CD4-positive, CD25-positive, alpha-beta regulatory T cell (primary cell): Measurements from ENCODE around the gene SDK1. TPM values are rescaled to one million over a fixed set of nuclear protein-coding genes. Genes with fewer than 3 reads are reported as not detected.

ENCODE experiments used
- ATAC-seq, 2 donors: fragments of 150-1000 bp; cut with Tn5 transposase; one replicate each; pipeline ENCODE4 v1.10.0; 2021; ENCODE audit warnings: low read depth in 2 of 2, moderate number of reproducible peaks in 2 of 2, moderate library complexity in 1 of 2
- DNase-seq, 3 donors: peaks; one replicate each; pipeline versions ENCODE4 v3.0.0 to v3.0.0-alpha.2; 2012 to 2022; ENCODE audit warnings: mixed read lengths in 1 of 3
- H3K27ac ChIP-seq: one replicate; pipeline ENCODE4 v1.7.0; 2013; ENCODE audit warnings: mild to moderate bottlenecking, low read length; ENCODE audit not compliant: insufficient read depth, poor library complexity, severe bottlenecking
- H3K27me3 ChIP-seq: one replicate; pipeline ENCODE4 v1.7.0; 2013; ENCODE audit warnings: low read length; ENCODE audit not compliant: control insufficient read depth, insufficient read depth
- H3K36me3 ChIP-seq: one replicate; pipeline ENCODE4 v1.7.0; 2013; ENCODE audit warnings: mild to moderate bottlenecking, low read length, moderate library complexity; ENCODE audit not compliant: control insufficient read depth, insufficient read depth
- H3K4me1 ChIP-seq: 2 replicates; pipeline ENCODE4 v1.7.0; 2013; ENCODE audit warnings: mild to moderate bottlenecking, low read length; ENCODE audit not compliant: insufficient read depth, control insufficient read depth, poor library complexity, severe bottlenecking
- H3K4me3 ChIP-seq: one replicate; pipeline ENCODE4 v1.7.0; 2013; ENCODE audit warnings: low read depth, mild to moderate bottlenecking, low read length, moderate library complexity
- H3K9me3 ChIP-seq, 2 experiments: 1 replicate in 1 of 2; 2 replicates in 1 of 2; pipeline ENCODE4 v1.7.0; 2013; ENCODE audit warnings: low read length in 2 of 2, mild to moderate bottlenecking in 1 of 2, moderate library complexity in 1 of 2; ENCODE audit not compliant: control insufficient read depth in 2 of 2
- H3K27ac Mint-ChIP-seq, 3 donors: one replicate each; pipeline ENCODE4 v1.8.0; 2020 to 2022; ENCODE audit warnings: mild to moderate bottlenecking in 3 of 3, mixed read lengths in 3 of 3, moderate library complexity in 2 of 3
- H3K27me3 Mint-ChIP-seq: one replicate; pipeline ENCODE4 v1.8.0; 2022; ENCODE audit warnings: mild to moderate bottlenecking, mixed read lengths
- H3K36me3 Mint-ChIP-seq: one replicate; pipeline ENCODE4 v1.8.0; 2020; ENCODE audit warnings: mixed read lengths
- H3K4me1 Mint-ChIP-seq, 4 donors: one replicate each; pipeline ENCODE4 v1.8.0; 2020 to 2022; ENCODE audit warnings: mixed read lengths in 4 of 4, mild to moderate bottlenecking in 1 of 4
- H3K4me3 Mint-ChIP-seq, 4 donors: one replicate each; pipeline ENCODE4 v1.8.0; 2020 to 2022; ENCODE audit warnings: mild to moderate bottlenecking in 4 of 4, mixed read lengths in 4 of 4, moderate library complexity in 3 of 4
- H3K9me3 Mint-ChIP-seq, 7 donors: one replicate each; pipeline ENCODE4 v1.8.0; 2020 to 2022; ENCODE audit warnings: mixed read lengths in 7 of 7, mild to moderate bottlenecking in 3 of 7, moderate library complexity in 2 of 7
- polyA plus RNA-seq, 4 donors: library from polyadenylated mRNA; unstranded; fragments of 300-500 nt; fragmentation: Illumina TruSeq; gene quantifications; one replicate each; pipeline ENCODE4 v1.2.3, GENCODE V29; 2021
- total RNA-seq: library from RNA; stranded (reverse); gene quantifications from one replicate; pipeline ENCODE4 v1.2.3, GENCODE V29; 2022

The SDK1 gene
- total and polyA plus RNA-seq, 5 donors from 2014 or later, result 0.47 TPM; not detected in 4

DNA sequence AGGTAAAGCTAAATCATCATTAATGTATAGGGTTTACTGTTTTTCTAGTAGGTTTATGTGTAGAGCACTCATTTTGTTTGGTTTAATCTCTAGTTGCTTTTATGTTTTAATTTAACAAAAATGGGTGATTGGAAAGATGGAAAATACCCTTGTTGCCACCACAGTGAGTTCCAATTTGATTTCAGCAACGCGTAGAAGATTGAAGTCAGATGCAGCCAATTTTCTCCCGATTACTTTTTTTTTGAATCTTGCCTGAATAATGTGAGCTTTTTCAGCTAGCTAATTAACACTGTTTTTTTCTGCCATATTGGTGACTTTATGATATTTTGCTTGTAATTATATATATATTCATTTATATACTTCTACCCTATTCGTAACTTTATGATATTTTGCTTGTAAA lies 293.8 kb downstream of the SDK1 start:
- H3K27ac ChIP-seq, result no peak overlapping the region

DNA sequence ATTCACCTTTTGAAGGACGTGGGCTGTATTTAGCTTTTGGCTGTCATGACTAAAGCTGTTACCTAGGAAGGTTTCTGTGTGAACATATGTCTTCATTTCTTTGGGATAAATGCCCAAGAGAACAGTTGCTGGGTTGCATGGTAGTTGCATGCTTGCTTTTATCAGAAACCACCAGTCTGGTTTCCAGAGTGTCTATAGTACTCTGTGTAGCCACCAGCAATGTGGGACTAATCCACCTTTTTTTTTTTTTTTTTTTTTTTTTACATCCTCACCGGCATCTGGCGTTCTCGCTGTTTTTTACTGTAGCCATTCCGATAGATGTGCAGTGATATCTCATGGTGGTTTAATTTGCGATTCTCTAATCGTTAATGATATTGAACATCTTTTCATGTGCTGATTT lies 297.8 kb downstream of the SDK1 start:
- Histone ChIP-seq H3K9me3 (no peaks in the 10 kb centered on the region), H3K4me3 (no peak overlapping the region), H3K36me3 (no peaks in the 10 kb centered on the region), H3K4me1 (no peaks in the 10 kb centered on the region), H3K27me3 (no peaks in the 10 kb centered on the region), H3K27ac (no peak overlapping the region)
- DNase-seq, result no peak
- Mint-ChIP-seq H3K4me1 (no peaks in the 10 kb centered on the region), H3K9me3 (peaks cover 0 to 4% (median 0%) of the 10 kb centered on the region in 7 donors), H3K27ac (no peak overlapping the region), H3K27me3 (peaks cover 4% of the 10 kb centered on the region), H3K36me3 (no peaks in the 10 kb centered on the region), H3K4me3 (no peak overlapping the region)
- ATAC-seq, result no peak

More for the DNA sequence above, 293.8 kb downstream of the SDK1 start:
- no peak overlapping the region for H3K27ac Mint-ChIP-seq
- H3K4me1 ChIP-seq, result no peaks in the 10 kb centered on the region
- no peak for DNase-seq
- peaks cover 19% of the 10 kb centered on the region for H3K27me3 Mint-ChIP-seq
- no peaks in the 10 kb centered on the region for H3K36me3 ChIP-seq
- H3K4me1 Mint-ChIP-seq, result no peaks in the 10 kb centered on the region
- no peak for ATAC-seq
- no peaks in the 10 kb centered on the region for H3K27me3 ChIP-seq
- H3K9me3 Mint-ChIP-seq, result peaks cover 0 to 1% (median 0%) of the 10 kb centered on the region in 7 donors
- no peak overlapping the region for H3K4me3 ChIP-seq
- H3K36me3 Mint-ChIP-seq, result no peaks in the 10 kb centered on the region
- H3K4me3 Mint-ChIP-seq, result no peak overlapping the region
- H3K9me3 ChIP-seq, result no peaks in the 10 kb centered on the region

DNA sequence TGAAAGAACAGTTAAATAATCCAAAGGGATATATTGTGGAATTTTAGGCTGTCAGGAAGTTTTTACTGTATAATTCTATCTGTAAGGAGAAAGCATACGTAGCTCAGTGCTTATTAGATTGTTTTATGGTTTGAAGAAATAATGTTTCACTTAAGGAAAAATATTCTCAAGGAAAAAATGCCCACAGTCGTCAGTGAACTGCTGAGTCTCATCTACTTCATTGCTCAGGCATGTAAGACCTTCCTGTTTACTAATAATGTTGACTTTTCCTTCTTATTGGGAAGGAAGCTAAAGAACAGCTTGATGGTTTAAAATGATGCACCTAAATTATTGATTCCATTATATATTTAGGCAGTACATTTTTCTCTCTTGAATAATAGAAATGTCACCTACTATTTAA lies 304.2 kb downstream of the SDK1 start:
- Mint-ChIP-seq H3K4me3 (no peak overlapping the region), H3K27me3 (peaks cover 5% of the 10 kb centered on the region), H3K27ac (no peak overlapping the region), H3K4me1 (no peaks in the 10 kb centered on the region), H3K36me3 (no peaks in the 10 kb centered on the region), H3K9me3 (peaks cover 0 to 14% (median 1%) of the 10 kb centered on the region in 7 donors)
- H3K27ac ChIP-seq, result no peak overlapping the region
- H3K4me3 ChIP-seq, result no peak overlapping the region
- peaks cover 0 to 4% of the 10 kb centered on the region in 2 experiments for H3K9me3 ChIP-seq
- no peaks in the 10 kb centered on the region for H3K4me1 ChIP-seq
- no peak for DNase-seq
- no peak for ATAC-seq
- H3K27me3 ChIP-seq, result peaks cover 2% of the 10 kb centered on the region
- no peaks in the 10 kb centered on the region for H3K36me3 ChIP-seq

GRCh38 chr7:3606436-3606835 lies 305.4 kb downstream of the SDK1 start:
- DNase-seq (no peak), ATAC-seq (no peak)
- H3K9me3 Mint-ChIP-seq, result peaks cover 0 to 14% (median 1%) of the 10 kb centered on the region in 7 donors
- no peak overlapping the region for H3K4me3 Mint-ChIP-seq
- no peaks in the 10 kb centered on the region for H3K36me3 Mint-ChIP-seq
- Histone ChIP-seq H3K4me3 (no peak overlapping the region), H3K9me3 (peaks cover 0 to 4% of the 10 kb centered on the region in 2 experiments), H3K36me3 (no peaks in the 10 kb centered on the region), H3K27ac (no peak overlapping the region), H3K27me3 (peaks cover 2% of the 10 kb centered on the region), H3K4me1 (no peaks in the 10 kb centered on the region)
- peaks cover 8% of the 10 kb centered on the region for H3K27me3 Mint-ChIP-seq
- no peak overlapping the region for H3K27ac Mint-ChIP-seq
- H3K4me1 Mint-ChIP-seq, result no peaks in the 10 kb centered on the region

GRCh38 chr7:3607847-3608246 lies 306.8 kb downstream of the SDK1 start:
- peaks cover 14% of the 10 kb centered on the region for H3K27me3 Mint-ChIP-seq
- no peaks in the 10 kb centered on the region for H3K36me3 ChIP-seq
- no peaks in the 10 kb centered on the region for H3K4me1 Mint-ChIP-seq
- H3K36me3 Mint-ChIP-seq, result no peaks in the 10 kb centered on the region
- H3K4me3 Mint-ChIP-seq, result no peak overlapping the region
- H3K4me3 ChIP-seq, result no peak overlapping the region
- H3K4me1 ChIP-seq, result no peaks in the 10 kb centered on the region
- peaks cover 0 to 4% of the 10 kb centered on the region in 2 experiments for H3K9me3 ChIP-seq
- H3K27me3 ChIP-seq, result peaks cover 3% of the 10 kb centered on the region
- H3K27ac Mint-ChIP-seq, result no peak overlapping the region
- H3K9me3 Mint-ChIP-seq, result peaks cover 0 to 14% (median 1%) of the 10 kb centered on the region in 7 donors
- no peak for DNase-seq
- no peak for ATAC-seq
- no peak overlapping the region for H3K27ac ChIP-seq

DNA sequence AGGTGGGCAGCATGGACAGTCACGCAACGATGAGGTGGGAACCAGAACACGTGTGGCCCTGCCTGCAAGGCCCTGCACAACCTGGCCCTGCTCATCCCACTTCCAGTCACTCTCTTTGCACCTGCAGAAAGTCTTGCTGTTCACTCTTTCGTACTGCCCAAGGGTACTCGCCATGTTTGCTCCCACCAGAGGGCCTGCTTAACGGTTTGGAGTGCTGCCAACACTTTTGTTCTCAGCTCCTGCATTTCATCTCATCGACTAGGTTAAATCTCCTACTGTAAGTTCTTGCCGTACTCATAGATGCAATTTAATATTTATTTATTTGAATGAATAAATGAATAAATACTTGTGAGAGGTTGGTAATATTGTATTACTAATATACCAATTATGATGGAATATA lies 315.3 kb downstream of the SDK1 start:
- no peak for DNase-seq
- H3K36me3 Mint-ChIP-seq, result no peaks in the 10 kb centered on the region
- H3K27ac ChIP-seq, result no peak overlapping the region
- no peaks in the 10 kb centered on the region for H3K4me1 Mint-ChIP-seq
- H3K27ac Mint-ChIP-seq, result no peak overlapping the region
- peaks cover 0 to 3% (median 0%) of the 10 kb centered on the region in 7 donors for H3K9me3 Mint-ChIP-seq
- peaks cover 16% of the 10 kb centered on the region for H3K27me3 Mint-ChIP-seq
- H3K36me3 ChIP-seq, result no peaks in the 10 kb centered on the region
- ATAC-seq, result no peak
- no peaks in the 10 kb centered on the region for H3K9me3 ChIP-seq
- no peak overlapping the region for H3K4me3 ChIP-seq
- H3K4me1 ChIP-seq, result no peaks in the 10 kb centered on the region
- no peak overlapping the region for H3K4me3 Mint-ChIP-seq
- H3K27me3 ChIP-seq, result peaks cover 1% of the 10 kb centered on the region

- H3K27ac ChIP-seq, result no peak overlapping the region
- Mint-ChIP-seq H3K36me3 (no peaks in the 10 kb centered on the region), H3K4me3 (no peak overlapping the region), H3K27me3 (peaks cover 27% of the 10 kb centered on the region), H3K9me3 (peaks cover 0 to 16% (median 9%) of the 10 kb centered on the region in 7 donors), H3K4me1 (no peaks in the 10 kb centered on the region), H3K27ac (no peak overlapping the region)
- ATAC-seq, result no peak
- peaks cover 4 to 5% of the 10 kb centered on the region in 2 experiments for H3K9me3 ChIP-seq
- peaks cover 4% of the 10 kb centered on the region for H3K27me3 ChIP-seq
- no peak overlapping the region for H3K4me3 ChIP-seq
- DNase-seq, result no peak
- H3K4me1 ChIP-seq, result no peaks in the 10 kb centered on the region
- H3K36me3 ChIP-seq, result no peaks in the 10 kb centered on the region
These were observed 329.0 kb downstream of the SDK1 start for GRCh38 chr7:3630081-3630480.

- H3K4me1 Mint-ChIP-seq, result no peaks in the 10 kb centered on the region
- no peaks in the 10 kb centered on the region for H3K36me3 Mint-ChIP-seq
- H3K4me3 ChIP-seq, result no peak overlapping the region
- peaks cover 4% of the 10 kb centered on the region for H3K27me3 ChIP-seq
- ATAC-seq (no peak), DNase-seq (no peak)
- no peak overlapping the region for H3K4me3 Mint-ChIP-seq
- H3K27me3 Mint-ChIP-seq, result peaks cover 26% of the 10 kb centered on the region
- H3K36me3 ChIP-seq, result no peaks in the 10 kb centered on the region
- H3K4me1 ChIP-seq, result no peaks in the 10 kb centered on the region
- H3K27ac Mint-ChIP-seq, result no peak overlapping the region
- H3K27ac ChIP-seq, result no peak overlapping the region
- H3K9me3 ChIP-seq, result peaks cover 3 to 5% of the 10 kb centered on the region in 2 experiments
- H3K9me3 Mint-ChIP-seq, result peaks cover 0 to 11% (median 7%) of the 10 kb centered on the region in 7 donors
These were observed 333.3 kb downstream of the SDK1 start for GRCh38 chr7:3634396-3634795.
